ENCODE measurements around the gene ADAMTS16.

DNA sequence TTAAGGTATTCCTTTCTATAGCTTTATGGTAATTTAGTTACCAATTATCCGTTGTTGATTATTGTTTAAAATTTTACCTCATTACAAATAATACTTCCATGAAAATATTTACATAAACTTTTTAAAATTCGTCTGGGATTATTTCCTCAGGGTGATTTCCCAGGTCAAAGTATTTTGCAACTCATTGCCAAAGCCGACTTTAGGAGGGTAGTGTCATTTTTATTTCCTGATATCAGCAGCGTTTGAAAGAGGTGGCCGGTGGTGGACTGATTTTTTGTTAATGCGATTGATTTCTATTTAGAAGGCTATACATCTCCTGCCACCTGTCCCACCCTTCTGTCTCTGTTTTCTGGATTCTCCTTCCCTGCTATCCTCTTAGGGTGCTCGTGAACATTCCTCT, 4.3 kb downstream of the ADAMTS16 start:
- no peak for TF ChIP-seq POLR2A (IDR thresholded peaks at IDR 0.05; ENCODE audit: low read depth, low read length)
- TF ChIP-seq, protein P1, sequence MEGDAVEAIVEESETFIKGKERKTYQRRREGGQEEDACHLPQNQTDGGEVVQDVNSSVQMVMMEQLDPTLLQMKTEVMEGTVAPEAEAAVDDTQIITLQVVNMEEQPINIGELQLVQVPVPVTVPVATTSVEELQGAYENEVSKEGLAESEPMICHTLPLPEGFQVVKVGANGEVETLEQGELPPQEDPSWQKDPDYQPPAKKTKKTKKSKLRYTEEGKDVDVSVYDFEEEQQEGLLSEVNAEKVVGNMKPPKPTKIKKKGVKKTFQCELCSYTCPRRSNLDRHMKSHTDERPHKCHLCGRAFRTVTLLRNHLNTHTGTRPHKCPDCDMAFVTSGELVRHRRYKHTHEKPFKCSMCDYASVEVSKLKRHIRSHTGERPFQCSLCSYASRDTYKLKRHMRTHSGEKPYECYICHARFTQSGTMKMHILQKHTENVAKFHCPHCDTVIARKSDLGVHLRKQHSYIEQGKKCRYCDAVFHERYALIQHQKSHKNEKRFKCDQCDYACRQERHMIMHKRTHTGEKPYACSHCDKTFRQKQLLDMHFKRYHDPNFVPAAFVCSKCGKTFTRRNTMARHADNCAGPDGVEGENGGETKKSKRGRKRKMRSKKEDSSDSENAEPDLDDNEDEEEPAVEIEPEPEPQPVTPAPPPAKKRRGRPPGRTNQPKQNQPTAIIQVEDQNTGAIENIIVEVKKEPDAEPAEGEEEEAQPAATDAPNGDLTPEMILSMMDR (IDR thresholded peaks at IDR 0.05; ENCODE audit: extremely low read depth in 1 of 2, insufficient read depth in 1 of 2, low read depth in 1 of 2, low read length in 2 of 2): no peak
- no peak for TF ChIP-seq POLR2AphosphoS5 (IDR thresholded peaks at IDR 0.05; ENCODE audit: insufficient read depth, low read depth, low read length)
- no peak for TF ChIP-seq FOS (IDR thresholded peaks at IDR 0.05; ENCODE audit: borderline replicate concordance, insufficient read depth, low read length)
- TF ChIP-seq, protein P2, sequence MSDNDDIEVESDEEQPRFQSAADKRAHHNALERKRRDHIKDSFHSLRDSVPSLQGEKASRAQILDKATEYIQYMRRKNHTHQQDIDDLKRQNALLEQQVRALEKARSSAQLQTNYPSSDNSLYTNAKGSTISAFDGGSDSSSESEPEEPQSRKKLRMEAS (IDR thresholded peaks at IDR 0.05; ENCODE audit: insufficient read depth, insufficient read length): no peak
- TF ChIP-seq JUN (IDR thresholded peaks at IDR 0.05; ENCODE audit: borderline replicate concordance, insufficient read depth, insufficient read length, low read depth): no peak

Data from endothelial cell of umbilical vein (primary cell).